WTC11 (cell line): ENCODE results near the gene DCTN5.

Source experiments
- CTCF ChIP-seq: fragments of 200-600 bp; IDR thresholded peaks from 2 replicates; pipeline ENCODE4 v1.8.0; 2022; ENCODE audit warnings: antibody characterized with exemption
- MLX ChIP-seq: sonication (generic); formaldehyde crosslinking; IDR thresholded peaks from 2 replicates; pipeline ENCODE4 v1.8.1; 2023; ENCODE audit warnings: mild to moderate bottlenecking, missing genetic modification reagents, moderate library complexity

- no peak for TF ChIP-seq CTCF
- no peak for TF ChIP-seq MLX (CRISPR knock-in tag)
These were observed 83.0 kb downstream of the DCTN5 start for GRCh38 chr16:23724096-23724784.
